ENCODE measurements around the gene METTL27. TPM values are rescaled to one million over a fixed set of nuclear protein-coding genes. Genes with fewer than 3 reads are reported as not detected.

METTL27 gene
- total RNA-seq, 3 donors from 2014 or later, result 1.6 to 10.6 (median 7.0) TPM

DNA sequence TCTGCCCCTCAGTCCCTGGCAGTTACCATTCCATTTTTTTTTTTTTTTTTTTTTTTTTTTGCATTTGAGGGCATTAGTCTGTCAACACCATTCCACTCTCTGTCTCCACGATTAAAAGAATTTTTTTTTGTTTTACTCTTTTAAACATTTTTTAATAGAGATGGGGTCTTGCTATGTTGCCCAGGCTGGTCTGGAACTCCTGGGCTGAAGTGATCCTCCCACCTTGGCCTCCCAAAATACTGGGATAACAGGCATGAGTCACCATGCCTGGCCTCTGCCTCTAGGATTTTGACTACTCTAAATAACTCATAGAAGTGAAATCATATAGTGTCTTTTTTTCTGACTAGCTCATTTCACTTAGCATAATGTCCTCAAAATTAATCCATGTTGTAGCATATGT is 55.7 kb downstream of the METTL27 start:
- Histone ChIP-seq H3K36me3 (no peaks in the 10 kb centered on the region), H3K27ac (no peak overlapping the region), H3K27me3 (no peaks in the 10 kb centered on the region), H3K4me3 (no peak overlapping the region), H3K9me3 (no peaks in the 10 kb centered on the region), H3K4me1 (no peaks in the 10 kb centered on the region)
- intact Hi-C loops (cut with DNase I; ENCODE audit: low total_unique reads), result no loop called here
- TF ChIP-seq, protein P1, sequence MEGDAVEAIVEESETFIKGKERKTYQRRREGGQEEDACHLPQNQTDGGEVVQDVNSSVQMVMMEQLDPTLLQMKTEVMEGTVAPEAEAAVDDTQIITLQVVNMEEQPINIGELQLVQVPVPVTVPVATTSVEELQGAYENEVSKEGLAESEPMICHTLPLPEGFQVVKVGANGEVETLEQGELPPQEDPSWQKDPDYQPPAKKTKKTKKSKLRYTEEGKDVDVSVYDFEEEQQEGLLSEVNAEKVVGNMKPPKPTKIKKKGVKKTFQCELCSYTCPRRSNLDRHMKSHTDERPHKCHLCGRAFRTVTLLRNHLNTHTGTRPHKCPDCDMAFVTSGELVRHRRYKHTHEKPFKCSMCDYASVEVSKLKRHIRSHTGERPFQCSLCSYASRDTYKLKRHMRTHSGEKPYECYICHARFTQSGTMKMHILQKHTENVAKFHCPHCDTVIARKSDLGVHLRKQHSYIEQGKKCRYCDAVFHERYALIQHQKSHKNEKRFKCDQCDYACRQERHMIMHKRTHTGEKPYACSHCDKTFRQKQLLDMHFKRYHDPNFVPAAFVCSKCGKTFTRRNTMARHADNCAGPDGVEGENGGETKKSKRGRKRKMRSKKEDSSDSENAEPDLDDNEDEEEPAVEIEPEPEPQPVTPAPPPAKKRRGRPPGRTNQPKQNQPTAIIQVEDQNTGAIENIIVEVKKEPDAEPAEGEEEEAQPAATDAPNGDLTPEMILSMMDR (IDR thresholded peaks at IDR 0.05), result no peak
- TF ChIP-seq POLR2AphosphoS5 (IDR thresholded peaks at IDR 0.05), result no peak
- no peak for TF ChIP-seq POLR2A (IDR thresholded peaks at IDR 0.05)
- no peak for DNase-seq (ENCODE audit: low spot score in 2 of 2)

Other genes starting within 250 kb of the METTL27 start
- gene MLXIPL, start 218.0 kb downstream of the METTL27 start, total RNA-seq, result 100 to 1,000 TPM in 1 of 3 donors, 10 to 100 TPM in 2; 10.4 to 109 (median 21.3) TPM
- gene VPS37D, start 174.7 kb downstream of the METTL27 start, total RNA-seq, result 1 to 10 TPM; 3.5 to 5.9 (median 3.8) TPM
- gene DNAJC30, start 159.1 kb downstream of the METTL27 start, total RNA-seq, result 1 to 10 TPM; 2.9 to 6.9 (median 4.6) TPM
- 10 to 100 TPM; 39.5 to 49.8 (median 41.0) TPM for gene BUD23, start 158.9 kb downstream of the METTL27 start, total RNA-seq
- 1 to 10 TPM; 5.9 to 9.5 (median 8.5) TPM for gene STX1A, start 122.8 kb downstream of the METTL27 start, total RNA-seq
- gene ABHD11, start 103.7 kb downstream of the METTL27 start, total RNA-seq, result 10 to 100 TPM; 10.9 to 57.8 (median 36.4) TPM
- gene CLDN3, start 72.2 kb downstream of the METTL27 start, total RNA-seq, result 100 to 1,000 TPM in 1 of 3 donors, 10 to 100 TPM in 1, not detected in 1; 81.6 to 137 TPM
- 100 to 1,000 TPM in 2 of 3 donors, 1 to 10 TPM in 1; 3.8 to 379 (median 143) TPM for gene CLDN4, start 11.5 kb downstream of the METTL27 start, total RNA-seq
- gene TMEM270, start 18.6 kb upstream of the METTL27 start, total RNA-seq, result not detected
- gene ELN, start 185.7 kb upstream of the METTL27 start, total RNA-seq, result 100 to 1,000 TPM in 1 of 3 donors, 10 to 100 TPM in 2; 25.9 to 134 (median 31.8) TPM
- gene LIMK1, start 241.3 kb upstream of the METTL27 start, total RNA-seq, result 10 to 100 TPM; 18.0 to 18.6 (median 18.1) TPM